Adipocyte (in vitro differentiated cells): ENCODE data around the gene ANXA6.

ENCODE experiments used
- DNase-seq: peaks from one replicate; pipeline ENCODE4 v3.0.0-alpha.2; 2015; ENCODE audit warnings: low read depth
- H3K27me3 ChIP-seq: replicated peaks from 2 replicates; pipeline ENCODE4 v1.7.0; 2013; ENCODE audit warnings: mild to moderate bottlenecking, low read length, moderate library complexity; ENCODE audit not compliant: control insufficient read depth, insufficient read depth
- H3K36me3 ChIP-seq: 2 replicates; pipeline ENCODE4 v1.7.0; 2013; ENCODE audit warnings: low read length, mild to moderate bottlenecking, moderate library complexity; ENCODE audit not compliant: control insufficient read depth, insufficient read depth, severe bottlenecking
- H3K4me1 ChIP-seq: 2 replicates; pipeline ENCODE4 v1.7.0; 2013; ENCODE audit warnings: mild to moderate bottlenecking, low read length, moderate library complexity; ENCODE audit not compliant: control insufficient read depth, insufficient read depth
- H3K4me3 ChIP-seq: 2 replicates; pipeline ENCODE4 v1.7.0; 2013; ENCODE audit warnings: mild to moderate bottlenecking, low read length, moderate library complexity
- H3K9ac ChIP-seq: 2 replicates; pipeline ENCODE4 v1.7.0; 2013; ENCODE audit warnings: mild to moderate bottlenecking, low read length, moderate library complexity
- H3K9me3 ChIP-seq: 2 replicates; pipeline ENCODE4 v1.7.0; 2013; ENCODE audit warnings: mild to moderate bottlenecking, low read length, moderate library complexity; ENCODE audit not compliant: control insufficient read depth

ANXA6 gene

DNA sequence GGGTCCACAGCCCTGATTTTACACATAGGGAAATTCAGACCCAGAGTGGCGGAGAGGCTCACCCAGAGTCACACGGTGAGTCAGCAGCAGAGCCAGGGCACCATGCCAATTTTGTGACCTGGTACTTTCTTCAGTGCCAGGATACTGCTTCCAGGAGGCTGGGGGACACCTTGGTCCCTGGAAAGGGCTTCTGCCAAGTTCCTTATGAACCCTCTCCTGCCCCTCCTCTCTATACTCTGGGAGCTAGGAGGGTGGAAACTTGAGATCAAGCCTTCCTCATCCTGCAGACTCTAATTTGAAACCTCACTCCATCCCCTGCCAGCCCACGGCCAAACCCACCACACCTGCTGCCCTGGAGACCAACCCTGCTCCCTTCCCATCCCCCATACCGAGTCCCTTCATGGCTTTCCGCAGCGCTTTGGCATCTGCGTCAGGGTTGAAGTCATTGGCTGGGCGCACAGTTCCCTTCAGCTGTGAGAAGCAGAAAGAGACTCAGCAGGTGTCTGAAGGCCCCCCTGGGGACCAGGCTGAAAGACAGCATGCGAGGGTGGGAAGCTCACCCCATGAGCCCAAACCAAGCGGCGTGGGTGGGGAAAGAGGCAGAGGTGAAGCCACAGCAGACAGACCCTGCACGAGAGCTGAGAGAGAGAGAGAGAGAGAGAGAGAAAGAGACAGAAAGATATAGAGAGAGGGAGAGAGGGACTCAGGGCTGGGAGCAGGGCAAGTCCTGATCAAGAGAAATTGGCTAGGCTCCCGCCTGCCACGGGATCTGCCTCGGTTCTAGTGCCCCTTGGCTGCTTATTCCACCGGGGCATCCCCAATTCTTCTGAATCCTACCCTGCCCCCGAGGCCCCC is 33.5 kb downstream of the ANXA6 start:
- no peaks in the 10 kb centered on the region for H3K27me3 ChIP-seq
- peak; percentile 8 for DNase-seq
- H3K9me3 ChIP-seq, result no peaks in the 10 kb centered on the region
- H3K4me3 ChIP-seq, result no peak overlapping the region
- no peak overlapping the region for H3K9ac ChIP-seq
- H3K4me1 ChIP-seq, result no peaks in the 10 kb centered on the region
- peaks cover 100% of the 10 kb centered on the region for H3K36me3 ChIP-seq

DNA sequence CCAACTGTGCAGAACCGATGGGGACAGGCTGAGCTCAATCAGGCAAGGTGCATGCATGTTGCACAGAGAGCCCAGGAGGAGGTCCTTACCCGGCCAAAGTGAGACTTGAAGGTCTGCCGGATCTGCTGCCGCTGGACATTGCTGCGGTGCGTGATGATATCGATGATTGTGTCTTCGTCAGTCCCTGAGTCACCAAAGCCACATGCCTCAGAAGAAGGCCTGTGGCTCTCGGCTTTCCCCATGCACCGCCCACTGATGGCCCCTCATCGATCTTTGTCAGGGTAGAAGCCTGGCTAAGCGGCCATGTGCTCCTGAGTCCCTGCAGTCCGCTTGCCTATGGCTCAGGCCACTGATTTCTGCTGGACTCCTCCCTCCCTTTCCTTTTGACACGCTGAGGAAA is 34.8 kb downstream of the ANXA6 start:
- no peaks in the 10 kb centered on the region for H3K27me3 ChIP-seq
- DNase-seq, result no peak
- H3K9ac ChIP-seq, result no peak overlapping the region
- H3K36me3 ChIP-seq, result peaks cover 100% of the 10 kb centered on the region
- H3K4me3 ChIP-seq, result no peak overlapping the region
- peaks cover 2% of the 10 kb centered on the region for H3K4me1 ChIP-seq
- H3K9me3 ChIP-seq, result no peaks in the 10 kb centered on the region

DNA sequence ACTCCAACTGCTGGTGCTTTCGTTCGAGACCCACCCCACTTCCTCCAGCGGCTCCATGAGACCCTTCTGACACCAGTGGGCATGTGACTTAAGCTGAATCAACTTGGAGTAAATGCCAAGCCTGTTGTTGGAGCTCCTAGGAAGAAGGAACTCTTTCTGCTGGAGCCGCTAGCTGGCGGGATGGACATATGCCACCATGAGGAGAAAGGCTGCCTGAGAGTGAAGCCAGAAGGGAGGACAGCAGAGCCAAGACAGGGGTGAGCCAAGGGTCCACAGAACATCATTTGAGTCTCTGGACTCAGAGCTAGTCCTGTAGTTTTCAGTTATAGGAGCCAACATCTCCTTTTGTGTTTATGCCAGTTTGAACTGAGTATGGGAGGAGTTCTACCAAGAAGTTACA is 35.9 kb downstream of the ANXA6 start:
- DNase-seq, result no peak
- H3K36me3 ChIP-seq, result peaks cover 100% of the 10 kb centered on the region
- no peak overlapping the region for H3K4me3 ChIP-seq
- H3K9ac ChIP-seq, result no peak overlapping the region
- peaks cover 4% of the 10 kb centered on the region for H3K4me1 ChIP-seq
- no peaks in the 10 kb centered on the region for H3K27me3 ChIP-seq
- H3K9me3 ChIP-seq, result no peaks in the 10 kb centered on the region

DNA sequence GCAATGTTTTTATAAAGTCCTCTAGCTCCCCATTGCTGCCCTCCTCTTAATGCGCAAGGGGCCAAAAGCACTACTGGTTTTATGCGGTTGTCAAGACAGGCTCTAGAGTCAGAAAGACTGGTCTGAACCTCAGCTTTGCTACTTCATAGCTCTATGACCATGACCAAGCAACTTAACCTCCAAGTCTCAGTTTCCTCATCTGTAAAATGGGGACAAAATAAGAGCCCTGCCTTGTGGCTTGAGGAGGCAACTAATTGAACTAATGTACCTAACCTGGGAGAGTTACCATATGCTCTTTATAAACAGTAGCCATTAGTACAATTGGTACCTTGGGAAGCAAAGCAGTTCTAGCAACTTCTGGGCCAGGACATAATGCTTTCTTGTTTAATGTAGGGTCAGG is 36.5 kb downstream of the ANXA6 start:
- no peak overlapping the region for H3K9ac ChIP-seq
- H3K9me3 ChIP-seq, result no peaks in the 10 kb centered on the region
- H3K4me3 ChIP-seq, result no peak overlapping the region
- no peak for DNase-seq
- peaks cover 100% of the 10 kb centered on the region for H3K36me3 ChIP-seq
- no peaks in the 10 kb centered on the region for H3K27me3 ChIP-seq
- peaks cover 4% of the 10 kb centered on the region for H3K4me1 ChIP-seq

DNA sequence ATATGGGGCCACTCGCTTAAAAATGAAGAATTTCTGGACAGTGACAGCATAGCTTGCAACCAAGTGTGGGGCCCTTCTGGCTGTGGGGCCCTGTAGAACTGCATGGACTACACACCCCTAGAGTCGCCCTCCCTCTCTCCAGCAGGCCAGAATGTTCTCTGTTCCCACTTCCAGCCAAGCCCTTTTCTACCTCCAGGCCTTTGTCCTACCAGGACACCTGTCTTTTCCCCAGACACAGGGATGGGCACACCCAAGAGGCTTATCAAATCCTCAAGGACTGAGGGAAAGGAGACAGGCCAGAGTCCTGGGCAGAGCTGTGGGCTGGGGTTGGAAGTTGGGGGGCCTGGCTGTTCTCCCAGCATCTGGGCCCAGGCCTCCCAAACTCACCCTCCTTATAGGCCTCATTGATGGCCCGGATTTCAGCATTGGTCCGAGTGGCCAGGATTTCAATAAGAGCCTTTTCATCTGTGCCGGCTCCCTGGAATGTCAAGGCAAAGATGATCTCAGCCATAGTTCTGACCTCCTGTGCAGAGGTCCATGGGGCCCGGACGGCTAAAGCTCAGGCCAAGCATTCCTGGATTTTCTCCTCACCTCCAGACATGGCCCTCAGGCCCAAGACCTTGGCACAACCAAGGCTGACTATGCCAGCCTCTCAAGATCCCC is 38.5 kb downstream of the ANXA6 start:
- Histone ChIP-seq H3K27me3 (no peaks in the 10 kb centered on the region), H3K36me3 (peaks cover 95% of the 10 kb centered on the region), H3K4me1 (peaks cover 8% of the 10 kb centered on the region), H3K9me3 (no peaks in the 10 kb centered on the region), H3K4me3 (no peak overlapping the region), H3K9ac (no peak overlapping the region)
- no peak for DNase-seq

DNA sequence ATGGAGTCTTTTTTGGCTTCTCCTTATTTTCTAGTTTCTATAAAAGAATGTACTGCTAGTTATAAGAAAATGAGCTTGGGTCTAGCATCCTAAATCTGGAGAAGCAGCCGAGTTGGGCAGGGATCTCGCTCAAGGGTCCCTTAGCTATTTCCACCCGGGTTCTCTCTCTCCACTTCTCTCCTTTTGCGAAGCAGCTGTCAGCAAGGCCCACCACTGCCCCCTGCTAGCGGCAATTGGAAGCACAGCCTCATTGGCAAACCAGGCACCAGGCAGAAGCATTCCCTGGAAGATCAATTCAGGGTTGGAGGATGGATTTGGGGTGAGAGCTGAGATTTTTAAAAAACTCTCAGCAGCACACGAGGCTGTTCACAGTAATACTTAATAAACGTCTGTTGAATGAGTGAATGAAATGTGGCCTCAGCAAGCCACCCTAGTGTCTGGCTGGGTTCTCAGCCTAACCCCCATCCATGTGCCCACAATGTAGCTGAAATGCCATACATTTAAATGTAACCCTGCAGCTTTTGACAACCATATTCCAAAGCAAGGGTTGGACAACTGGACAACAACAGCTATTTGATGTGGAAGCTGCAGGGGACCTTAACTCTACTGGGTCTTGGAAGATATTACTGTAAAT is 42.2 kb downstream of the ANXA6 start:
- Histone ChIP-seq H3K9ac (peak overlapping the region; percentile 4), H3K27me3 (no peaks in the 10 kb centered on the region), H3K36me3 (peaks cover 95% of the 10 kb centered on the region), H3K9me3 (no peaks in the 10 kb centered on the region), H3K4me1 (peaks cover 14% of the 10 kb centered on the region), H3K4me3 (no peak overlapping the region)
- DNase-seq, result peak; percentile 86

DNA sequence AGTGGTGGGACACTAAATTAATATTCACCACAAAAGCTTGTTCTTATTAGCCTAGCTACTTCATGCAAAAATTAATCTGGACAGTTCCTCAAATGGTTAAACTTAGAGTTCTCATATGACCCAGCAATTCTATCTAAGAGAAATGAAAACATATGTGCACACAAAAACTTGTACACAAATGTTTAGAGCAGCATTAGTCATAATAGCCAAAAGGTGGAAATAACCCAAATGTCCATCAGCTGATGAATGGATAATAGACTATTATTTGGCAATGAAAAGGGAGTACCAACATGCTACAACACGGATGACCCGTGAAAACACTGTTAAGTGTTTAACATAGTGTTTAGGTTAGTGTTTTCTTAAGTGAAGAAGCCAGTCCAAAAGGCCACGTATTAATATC is 43.9 kb downstream of the ANXA6 start:
- H3K36me3 ChIP-seq, result peaks cover 95% of the 10 kb centered on the region
- no peaks in the 10 kb centered on the region for H3K27me3 ChIP-seq
- H3K9ac ChIP-seq, result no peak overlapping the region
- no peaks in the 10 kb centered on the region for H3K9me3 ChIP-seq
- DNase-seq, result no peak
- no peak overlapping the region for H3K4me3 ChIP-seq
- peaks cover 21% of the 10 kb centered on the region for H3K4me1 ChIP-seq

DNA sequence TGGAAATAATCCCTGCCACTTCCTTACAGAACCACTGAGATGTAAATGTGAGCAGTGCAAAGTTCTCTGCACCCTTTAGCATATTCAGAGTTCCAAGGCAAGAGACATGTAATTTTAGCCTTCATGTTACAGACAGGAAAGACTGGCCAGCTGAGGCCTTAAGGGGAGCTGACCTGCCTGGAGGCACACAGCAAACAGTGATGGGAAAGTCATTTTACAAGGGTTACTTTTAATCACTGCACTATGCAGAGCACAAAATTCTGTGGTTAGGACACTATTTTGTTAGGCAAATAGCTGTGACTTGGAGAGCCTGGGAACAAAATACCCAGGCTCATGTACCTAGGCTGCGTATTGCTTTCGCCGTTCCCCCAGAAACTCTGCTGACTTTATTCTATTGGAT is 46.6 kb downstream of the ANXA6 start:
- Histone ChIP-seq H3K9ac (no peak overlapping the region), H3K4me3 (no peak overlapping the region), H3K36me3 (peaks cover 96% of the 10 kb centered on the region), H3K27me3 (no peaks in the 10 kb centered on the region), H3K4me1 (peaks cover 42% of the 10 kb centered on the region), H3K9me3 (no peaks in the 10 kb centered on the region)
- DNase-seq, result no peak

DNA sequence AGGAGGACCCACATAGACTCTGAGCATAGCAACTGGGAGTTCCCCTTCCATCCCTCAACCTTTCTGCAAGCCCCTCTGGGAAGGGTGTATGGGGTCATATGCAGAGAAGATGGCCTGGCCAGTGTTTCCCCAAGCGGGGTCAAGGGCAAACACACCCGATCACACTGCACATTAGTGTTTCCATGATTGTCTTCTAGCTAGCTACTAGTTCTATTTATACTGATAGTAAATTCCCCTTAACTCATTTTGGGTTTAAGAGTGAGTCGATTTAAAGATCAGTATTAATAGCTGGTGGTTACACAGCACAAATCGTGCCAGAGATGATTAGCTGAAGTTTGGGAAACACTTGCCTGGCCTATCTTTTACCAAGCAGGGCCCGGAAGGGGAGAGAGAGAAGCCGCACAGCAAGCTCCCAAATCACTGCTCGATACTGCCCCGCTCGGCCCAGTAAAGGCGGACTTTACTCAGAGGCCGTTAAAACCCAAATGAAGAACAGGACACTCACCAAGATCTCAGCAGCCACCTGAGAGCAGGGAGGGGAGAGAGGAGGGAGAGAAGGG is 47.4 kb downstream of the ANXA6 start:
- no peak overlapping the region for H3K4me3 ChIP-seq
- no peak overlapping the region for H3K9ac ChIP-seq
- H3K27me3 ChIP-seq, result no peaks in the 10 kb centered on the region
- no peaks in the 10 kb centered on the region for H3K9me3 ChIP-seq
- peaks cover 50% of the 10 kb centered on the region for H3K4me1 ChIP-seq
- DNase-seq, result no peak
- peaks cover 96% of the 10 kb centered on the region for H3K36me3 ChIP-seq

DNA sequence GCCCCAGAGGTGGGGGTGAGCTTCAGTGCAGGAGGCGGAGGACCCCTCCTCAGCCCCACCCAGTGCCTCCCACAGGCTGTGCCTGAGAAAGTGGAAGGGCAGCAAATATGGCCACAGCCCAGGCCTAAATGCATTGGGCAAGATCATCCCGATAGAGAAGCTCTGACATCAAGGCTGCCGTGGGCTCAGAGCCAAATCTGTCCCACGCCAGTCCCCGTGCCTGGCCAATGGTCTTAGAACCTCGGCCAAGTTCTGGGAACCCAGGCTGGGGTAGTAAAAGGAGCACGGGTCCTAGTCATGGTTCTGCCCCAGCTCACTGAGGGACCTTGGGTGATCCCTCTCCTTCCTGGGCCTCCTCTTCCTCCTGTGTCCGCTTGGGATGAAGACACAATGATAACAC is 49.0 kb downstream of the ANXA6 start:
- Histone ChIP-seq H3K4me3 (peak overlapping the region; percentile 34), H3K4me1 (peaks cover 53% of the 10 kb centered on the region), H3K27me3 (no peaks in the 10 kb centered on the region), H3K36me3 (peaks cover 96% of the 10 kb centered on the region), H3K9me3 (no peaks in the 10 kb centered on the region), H3K9ac (peak overlapping the region; percentile 21)
- no peak for DNase-seq
